Mammary epithelial cell (primary cell): ENCODE data around the gene TPPP.

Experiments used
- CTCF ChIP-seq, 2 donors: IDR thresholded peaks in 1 of 2; conservative IDR thresholded peaks in 1 of 2; 2 replicates each; pipeline ENCODE4 v1.5.1; 2011 to 2012; ENCODE audit warnings: inconsistent platforms in 2 of 2, low read length in 2 of 2, mild to moderate bottlenecking in 2 of 2, control low read depth in 1 of 2, low read depth in 1 of 2; ENCODE audit not compliant: insufficient read depth in 1 of 2; ENCODE audit errors: extremely low read depth in 1 of 2
- EZH2 ChIP-seq: IDR thresholded peaks from 2 replicates; pipeline ENCODE4 v1.6.1; 2012; ENCODE audit warnings: low read length, inconsistent platforms, borderline replicate concordance

GRCh38 chr5:672329-673160, 20.6 kb downstream of the TPPP start:
- TF ChIP-seq CTCF (conservative IDR thresholded peaks at IDR 0.05 in 1 of 2, IDR thresholded peaks at IDR 0.05 in 1 of 2; ENCODE audit: extremely low read depth in 1 of 2, insufficient read depth in 1 of 2, low read depth in 1 of 2, low read length in 2 of 2), result no peak
- TF ChIP-seq EZH2, result no peak
